ENCODE data around the gene CEP162.
"Not testable (repeated sequence)": the region's sequence is repeated elsewhere in the genome, so short reads cannot be mapped to it uniquely, and the experiment has no call there.

CEP162 gene

DNA sequence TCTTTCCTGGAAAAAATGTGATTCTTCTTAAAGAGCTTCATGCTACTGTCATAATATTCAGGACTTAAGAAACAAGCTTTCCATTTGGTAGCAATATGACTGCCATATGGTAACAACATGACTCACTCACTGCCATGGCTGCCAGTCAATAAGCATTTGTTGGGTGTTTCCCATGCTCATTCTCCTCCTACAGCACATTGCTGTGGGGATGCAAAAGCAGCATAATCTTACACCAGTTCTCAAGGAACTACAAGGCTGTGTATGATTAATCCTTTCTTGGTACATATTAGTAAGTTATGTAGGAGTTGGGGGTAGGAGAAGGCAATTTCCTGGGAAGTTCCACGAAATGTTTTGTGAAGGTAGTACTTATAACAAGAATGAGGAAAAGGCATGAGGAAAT, 76.7 kb downstream of the CEP162 start:
- DNase-seq, result no peak

DNA sequence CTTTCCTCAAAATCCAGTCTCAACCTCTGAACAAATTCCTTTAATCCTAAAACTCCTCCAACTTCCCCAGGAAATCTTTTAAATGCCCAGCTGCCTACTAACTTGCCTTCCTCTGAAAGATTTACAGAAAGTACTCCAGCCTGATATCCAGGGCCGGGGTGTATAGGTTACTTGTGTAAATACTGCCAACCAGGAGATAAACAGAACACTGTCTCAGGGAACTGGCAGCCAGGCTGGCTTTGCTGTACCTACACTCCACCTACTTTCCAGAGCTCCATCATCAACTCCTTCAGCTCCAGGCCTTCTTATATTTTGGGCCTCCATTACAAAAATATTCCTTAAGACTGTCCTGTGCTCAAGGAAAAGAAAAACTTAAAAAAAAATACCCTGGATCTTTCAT, 85.9 kb downstream of the CEP162 start:
- no peak for DNase-seq

DNA sequence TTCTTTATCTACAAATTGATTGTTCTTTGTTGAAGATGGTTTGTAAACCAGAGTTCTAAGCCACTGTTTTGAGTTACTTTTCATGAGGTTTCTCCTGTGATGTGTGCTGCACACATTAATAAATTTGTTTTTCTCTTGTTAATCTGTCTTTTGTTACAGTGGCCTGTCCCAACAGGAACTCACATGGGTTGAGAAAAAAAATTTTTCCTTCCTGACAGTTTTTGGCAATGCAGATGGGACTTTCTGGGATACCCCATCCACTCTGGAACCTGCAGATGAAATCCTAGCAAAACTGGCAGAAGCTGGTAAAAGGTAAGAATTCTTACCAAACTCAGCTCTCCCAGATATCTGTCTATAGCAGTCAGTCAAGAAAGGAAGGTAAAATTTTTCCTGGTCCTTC, 88.1 kb downstream of the CEP162 start:
- DNase-seq, result no peak

DNA sequence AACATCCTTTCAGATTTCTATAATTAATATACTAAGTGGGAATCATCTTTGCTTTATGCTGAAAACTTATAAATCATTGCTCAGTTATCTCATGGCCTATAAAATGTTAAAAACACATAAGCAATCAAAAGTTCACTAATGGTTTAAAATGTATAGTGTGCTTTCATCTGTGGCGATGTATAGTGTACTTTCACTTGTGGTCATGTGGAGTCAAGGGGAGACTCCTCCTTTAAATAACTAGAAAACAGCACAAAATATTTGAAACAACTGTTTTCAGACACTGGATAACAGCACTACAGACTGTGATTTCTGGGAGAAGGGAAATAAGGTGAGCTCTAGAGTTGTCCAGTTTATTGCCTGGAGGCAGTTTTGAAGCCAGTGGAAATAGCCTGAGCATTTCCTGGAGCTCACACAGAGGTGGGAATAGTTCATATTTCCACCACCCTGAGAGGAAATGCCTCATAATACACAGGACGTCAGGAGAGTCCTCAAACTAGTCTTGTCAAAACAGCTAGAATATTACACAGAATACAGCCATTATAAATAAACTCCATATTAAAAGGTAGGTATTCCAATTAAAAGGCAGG, 89.4 kb downstream of the CEP162 start:
- DNase-seq, result no peak

DNA sequence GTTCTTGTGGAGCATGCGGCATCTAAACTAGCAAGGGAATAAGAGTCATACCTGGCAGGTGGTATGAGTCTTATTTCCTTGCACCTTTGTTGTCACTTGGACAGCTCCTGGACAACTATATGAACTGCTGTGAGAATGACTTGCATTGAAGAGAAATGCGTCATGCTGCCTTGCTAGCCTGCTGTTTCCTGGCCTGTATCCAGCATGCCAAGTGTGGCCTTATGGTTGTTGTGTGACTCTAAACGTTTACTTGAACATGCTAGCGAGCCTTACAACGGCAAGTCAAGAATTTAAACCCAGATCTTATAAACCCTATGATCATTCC, 90.4 kb downstream of the CEP162 start:
- no peak for DNase-seq

DNA sequence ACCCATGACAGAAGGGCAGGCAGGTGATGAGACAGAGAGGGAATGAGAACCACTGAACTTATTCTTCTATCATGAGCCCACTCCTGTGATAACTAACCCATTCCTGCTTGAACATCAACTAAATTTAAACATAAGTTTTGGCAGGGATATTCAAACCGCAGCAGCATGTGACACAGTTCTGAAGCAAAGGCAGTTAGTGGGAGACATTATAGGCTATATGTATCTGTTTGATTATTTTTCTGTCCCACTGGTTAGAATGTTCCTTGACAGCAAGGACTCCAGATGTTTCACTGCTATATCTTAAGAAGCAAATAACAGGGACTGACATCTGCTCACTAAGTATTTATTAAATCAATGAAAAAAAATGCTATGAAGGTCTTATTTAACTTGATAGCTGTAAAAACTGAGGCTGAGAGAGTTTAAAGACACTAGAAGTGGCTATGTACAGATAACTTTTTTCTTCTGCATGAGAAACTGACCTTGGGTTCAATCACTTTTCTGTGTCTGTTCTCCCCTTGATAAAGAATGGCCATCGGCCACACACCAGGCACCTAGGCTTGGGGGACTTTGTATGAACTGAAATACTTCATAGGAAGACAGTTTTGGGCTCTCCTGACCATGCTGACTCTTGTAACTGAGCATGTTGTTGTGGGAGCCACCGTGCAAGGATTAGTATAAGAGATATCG, 90.9 kb downstream of the CEP162 start:
- DNase-seq, result no peak

DNA sequence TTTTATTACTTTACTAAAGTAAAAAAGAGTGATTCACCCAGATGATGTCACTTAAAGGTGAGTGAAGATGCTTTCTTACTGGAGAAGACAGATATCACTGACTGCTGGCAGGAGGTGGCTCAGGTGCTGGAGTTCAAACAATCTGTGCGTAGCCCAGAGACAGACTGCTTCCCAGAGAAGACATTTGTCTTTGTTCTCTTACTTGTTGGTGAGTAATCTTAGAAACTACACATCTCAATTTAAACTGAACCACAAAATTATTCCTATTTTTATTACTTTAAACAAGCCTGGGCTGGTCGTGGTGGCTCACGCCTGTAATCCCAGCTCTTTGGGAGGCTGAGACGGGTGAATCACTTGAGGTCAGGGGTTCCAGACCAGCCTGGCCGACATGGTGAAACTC, 92.2 kb downstream of the CEP162 start:
- DNase-seq, result no peak

DNA sequence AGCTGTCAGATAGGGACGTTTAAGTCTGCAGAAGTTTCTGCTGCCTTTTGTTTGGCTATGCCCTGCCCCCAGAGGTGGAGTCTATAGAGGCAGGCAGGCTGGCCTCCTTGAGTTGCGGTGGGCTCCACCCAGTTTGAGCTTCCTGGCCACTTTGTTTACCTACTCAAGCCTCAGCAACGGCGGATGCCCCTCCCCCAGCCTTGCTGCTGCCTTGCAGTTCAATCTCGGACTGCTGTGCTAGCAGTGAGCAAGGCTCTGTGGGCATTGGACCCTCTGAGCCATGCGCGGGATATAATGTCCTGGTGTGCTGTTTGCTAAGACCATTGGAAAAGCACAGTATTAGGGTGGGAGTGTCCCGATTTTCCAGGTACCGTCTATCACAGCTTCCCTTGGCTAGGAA, 94.1 kb downstream of the CEP162 start:
- not testable (repeated sequence) for DNase-seq

DNA sequence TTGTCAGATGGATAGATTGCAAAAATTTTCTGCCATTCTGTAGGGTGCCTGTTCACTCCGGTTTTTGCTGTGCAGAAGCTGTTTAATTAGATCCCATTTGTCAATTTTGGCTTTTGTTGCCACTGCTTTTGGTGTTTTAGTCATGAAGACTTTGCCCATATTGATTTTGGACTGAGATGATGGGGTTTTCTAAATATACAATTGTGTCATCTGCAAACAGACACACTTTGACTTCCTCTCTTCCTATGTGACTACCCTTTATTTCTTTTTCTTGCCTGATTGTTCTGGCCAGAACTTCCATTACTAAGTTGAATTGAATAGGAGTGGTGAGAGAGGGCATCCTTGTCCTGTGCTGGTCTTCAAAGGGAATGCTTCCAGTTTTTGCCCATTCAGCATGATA, 97.9 kb downstream of the CEP162 start:
- not testable (repeated sequence) for DNase-seq

DNA sequence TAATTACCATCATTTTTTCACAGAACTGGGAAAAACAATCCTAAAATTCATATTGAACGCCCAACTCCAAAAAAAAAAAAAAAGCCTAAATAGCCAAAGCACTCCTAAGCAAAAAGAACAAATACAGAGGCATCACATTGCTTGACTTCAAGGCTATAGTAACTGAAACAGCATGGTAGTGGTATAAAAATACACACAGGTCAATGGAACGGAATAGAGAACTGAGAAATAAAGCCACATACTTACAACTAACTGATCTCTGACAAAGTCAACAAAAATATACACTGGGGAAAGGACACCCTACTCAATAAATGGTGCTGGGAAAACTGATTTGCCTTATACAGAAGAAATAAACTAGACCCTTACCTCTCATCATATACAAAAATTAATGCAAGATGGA, 104.3 kb downstream of the CEP162 start:
- DNase-seq, result no peak

DNA sequence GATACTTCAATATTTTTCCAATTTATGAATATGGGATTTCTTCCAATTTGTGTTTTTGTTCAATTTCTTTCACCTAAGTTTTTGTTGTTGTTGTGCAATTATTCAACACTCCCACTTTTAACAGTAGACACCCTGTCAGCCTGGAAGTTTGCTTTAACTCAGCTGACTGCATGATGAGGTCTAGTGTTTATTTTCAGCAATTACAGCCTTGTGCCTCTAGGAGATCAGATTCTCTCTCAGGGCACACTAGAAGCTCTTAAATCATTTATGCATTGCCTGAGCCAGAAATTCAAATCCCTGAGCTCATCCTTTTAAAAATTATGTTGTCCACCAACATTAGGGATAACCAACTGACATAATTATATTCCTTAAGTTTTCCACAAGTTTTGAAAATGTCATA, 108.2 kb downstream of the CEP162 start:
- DNase-seq, result no peak

DNA sequence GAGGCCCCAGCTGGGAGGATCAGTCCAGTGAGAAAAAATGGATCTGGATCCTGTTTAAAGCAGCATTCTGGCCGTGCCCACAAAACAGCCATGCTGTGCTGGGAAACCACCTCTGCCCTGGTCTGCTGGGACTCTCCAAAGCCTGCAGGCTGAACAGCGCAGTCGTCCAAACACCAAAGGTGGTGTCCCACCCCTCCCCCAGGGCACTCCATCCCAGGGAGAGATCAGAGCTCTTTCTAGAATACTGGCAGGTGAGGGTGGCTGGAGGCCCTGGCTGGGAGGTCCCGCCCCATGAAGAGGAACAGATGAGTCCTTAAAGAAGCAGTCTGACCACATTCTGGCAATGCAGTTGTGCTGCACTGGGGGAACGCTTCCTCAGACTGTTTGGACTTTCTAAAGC, 109.3 kb downstream of the CEP162 start:
- DNase-seq, result no peak

DNA sequence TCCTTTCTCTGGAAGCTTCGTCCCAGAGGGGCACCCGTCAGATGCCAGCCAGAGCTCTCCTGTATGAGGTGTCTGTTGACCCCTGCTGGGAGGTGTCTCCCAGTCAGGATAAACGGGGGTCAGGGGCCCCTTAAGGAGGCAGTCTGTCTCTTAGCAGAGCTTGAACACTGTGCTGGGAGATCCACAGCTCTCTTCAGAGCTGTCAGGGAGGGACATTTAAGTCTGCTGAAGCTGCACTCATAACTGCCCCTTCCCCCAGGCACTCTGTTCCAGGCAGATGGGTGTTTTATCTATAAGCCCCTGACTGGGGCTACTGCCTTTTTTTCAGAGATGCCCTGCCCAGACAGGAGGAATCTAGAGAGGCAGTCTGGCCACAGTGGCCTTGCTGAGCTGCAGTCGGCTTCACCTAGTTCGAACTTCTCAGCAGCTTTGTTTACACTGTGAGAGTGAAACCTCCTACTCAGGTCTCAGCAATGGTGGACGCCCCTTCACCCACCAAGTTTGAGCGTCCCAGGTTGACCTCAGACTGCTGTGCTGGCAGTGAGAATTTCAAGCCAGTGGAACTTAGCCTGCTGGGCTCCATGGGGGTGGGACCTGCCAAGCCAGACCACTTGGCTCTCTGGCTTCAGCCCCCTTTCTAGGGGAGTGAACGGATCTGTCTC, 112.4 kb downstream of the CEP162 start:
- DNase-seq, result not testable (repeated sequence)

DNA sequence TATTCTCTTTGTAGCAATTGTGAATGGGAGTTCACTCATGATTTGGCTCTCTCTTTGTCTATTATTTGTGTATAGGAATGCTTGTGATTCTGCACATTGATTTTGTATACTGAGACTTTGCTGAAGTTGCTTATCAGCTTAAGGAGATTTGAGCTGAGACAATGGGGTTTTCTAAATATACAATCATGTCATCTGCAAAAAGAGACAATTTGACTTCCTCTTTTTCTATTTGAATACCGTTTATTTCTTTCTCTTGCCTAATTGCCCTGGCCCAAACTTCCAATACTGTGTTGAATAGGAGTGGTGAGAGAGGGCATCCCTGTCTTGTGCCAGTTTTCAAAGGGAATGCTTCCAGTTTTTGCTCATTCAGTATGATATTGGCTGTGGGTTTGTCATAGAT, 116.1 kb downstream of the CEP162 start:
- DNase-seq, result not testable (repeated sequence)

DNA sequence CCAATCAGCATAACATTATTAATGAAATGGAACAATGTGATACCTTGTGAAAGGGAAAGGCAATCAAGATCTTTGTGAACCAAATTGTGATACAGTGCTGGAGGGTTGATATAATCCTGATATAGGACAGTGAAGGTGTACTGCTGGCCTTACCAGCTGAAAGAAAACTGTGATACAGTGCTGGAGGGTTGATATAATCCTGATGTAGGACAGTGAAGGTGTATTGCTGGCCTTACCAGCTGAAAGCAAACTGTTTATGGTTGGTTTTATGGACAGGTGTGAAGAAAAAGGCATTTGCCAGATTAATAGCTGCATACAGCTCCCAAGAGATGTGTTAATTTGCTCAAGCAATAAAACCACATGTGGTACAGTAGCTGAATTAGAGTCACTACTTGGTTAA, 119.9 kb downstream of the CEP162 start:
- no peak for DNase-seq

DNA sequence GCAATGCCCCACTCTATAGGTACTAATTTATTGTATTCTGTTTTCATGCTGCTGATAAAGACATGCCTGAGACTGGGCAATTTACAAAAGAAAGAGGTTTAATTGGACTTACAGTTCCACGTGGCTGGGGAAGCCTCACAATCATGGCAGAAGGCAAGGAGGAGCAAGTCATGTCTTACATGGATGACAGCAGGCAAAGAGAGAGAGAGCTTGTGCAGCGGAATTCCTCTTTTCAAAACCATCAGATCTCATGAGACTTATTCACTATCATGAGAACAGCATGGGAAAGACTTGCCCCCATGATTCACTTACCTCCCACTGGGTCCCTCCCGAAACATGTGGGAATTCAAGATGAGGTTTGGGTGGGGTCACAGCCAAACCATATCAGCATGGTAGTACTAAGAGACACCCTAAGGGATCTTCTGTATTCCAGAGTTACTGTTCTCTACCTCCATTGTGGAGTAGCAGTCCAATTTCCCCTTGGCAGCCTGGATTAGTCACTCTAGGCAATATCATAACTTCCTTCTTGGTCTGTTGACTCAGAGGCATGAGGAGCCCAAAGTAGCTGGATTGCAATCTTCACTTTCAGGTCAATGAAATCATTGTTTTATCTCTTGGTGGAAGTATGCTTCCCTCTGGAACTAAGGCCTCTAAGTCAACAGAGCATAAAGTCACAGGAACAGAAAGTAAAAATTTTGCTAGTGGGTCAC, 122.1 kb downstream of the CEP162 start:
- not testable (repeated sequence) for DNase-seq

DNA sequence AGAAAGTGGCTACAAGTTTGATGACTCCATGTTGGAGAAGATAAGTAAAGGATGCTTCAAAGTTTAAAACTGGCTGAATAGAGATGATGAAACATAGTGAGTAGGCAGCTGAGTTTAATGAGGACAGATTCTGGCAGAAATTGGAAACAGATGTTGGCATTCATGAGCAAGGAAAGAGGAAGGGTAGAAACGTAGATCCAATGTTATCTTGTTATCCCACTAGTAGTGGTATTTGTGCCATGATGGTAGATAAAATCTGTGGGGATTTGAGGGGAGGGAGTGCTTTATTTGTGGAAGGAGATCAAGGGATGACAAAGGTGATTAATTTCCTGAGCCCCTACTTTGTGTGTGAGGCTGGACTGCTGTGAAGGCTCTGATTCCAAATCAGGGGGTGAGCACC, 124.4 kb downstream of the CEP162 start:
- no peak for DNase-seq

DNA sequence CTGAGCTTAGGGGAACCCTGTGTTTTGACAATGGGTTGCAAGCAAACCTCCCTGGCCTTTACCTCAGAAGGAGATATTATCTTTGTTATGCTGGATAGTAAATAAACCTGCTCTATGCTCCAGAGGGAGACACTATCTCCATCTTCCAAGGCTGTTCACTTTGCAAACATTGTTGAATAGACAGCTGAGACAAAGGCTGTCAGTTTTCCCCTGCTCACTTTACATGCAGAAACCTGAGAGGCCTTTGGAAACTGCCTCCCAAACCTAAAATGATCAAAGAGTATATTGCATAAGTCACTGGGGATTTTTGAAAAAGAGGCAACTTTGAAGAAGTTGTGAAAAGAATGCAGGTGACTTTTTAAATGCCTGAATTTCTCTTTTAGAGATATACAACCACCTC, 132.3 kb downstream of the CEP162 start:
- DNase-seq, result no peak

DNA sequence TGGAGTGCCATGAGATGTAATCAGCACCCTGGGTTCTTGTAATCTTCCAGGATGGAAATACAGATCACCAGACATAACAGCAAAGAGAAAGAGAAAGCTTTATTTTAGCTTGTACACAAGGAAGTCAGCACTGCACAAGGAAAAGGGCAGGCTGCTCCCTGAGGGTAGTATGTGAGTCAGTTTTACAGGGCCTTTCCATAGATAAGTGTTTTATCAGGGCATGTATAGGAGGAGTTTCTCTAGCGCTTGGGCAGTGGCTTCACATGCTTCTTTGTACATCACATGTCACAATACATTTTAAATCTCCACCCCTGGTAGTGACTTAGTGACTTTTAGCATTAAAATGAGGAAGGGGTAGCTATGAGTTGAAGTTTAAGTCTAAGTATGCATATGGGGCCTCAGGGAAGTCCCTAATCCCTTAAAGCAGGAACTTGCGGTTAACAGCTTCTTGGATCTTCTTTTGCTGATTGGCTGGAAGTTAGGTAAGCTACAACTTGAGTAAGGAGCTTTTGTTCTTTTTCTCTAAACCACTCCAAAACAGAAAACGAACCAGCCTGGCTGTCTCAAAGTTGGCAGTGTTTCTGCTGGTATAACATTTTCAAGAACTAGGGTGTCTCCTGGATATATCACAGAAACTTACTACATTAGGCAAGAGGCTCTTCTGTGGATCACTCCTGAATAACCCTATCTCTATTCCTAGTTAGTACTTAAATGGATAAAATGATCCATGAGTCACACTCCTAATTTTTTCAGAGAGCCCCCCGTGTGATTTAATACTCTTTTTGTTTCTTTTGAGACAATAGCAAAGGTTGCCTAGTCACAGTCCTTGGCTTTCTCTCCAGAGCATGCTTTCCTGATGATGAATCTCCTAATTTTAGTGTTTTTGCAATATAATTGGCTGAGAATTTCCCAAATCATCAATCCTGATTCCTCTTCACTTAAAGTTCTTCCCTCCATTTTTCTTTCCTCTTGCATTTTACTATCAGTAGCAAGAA, 133.7 kb downstream of the CEP162 start:
- DNase-seq, result no peak

DNA sequence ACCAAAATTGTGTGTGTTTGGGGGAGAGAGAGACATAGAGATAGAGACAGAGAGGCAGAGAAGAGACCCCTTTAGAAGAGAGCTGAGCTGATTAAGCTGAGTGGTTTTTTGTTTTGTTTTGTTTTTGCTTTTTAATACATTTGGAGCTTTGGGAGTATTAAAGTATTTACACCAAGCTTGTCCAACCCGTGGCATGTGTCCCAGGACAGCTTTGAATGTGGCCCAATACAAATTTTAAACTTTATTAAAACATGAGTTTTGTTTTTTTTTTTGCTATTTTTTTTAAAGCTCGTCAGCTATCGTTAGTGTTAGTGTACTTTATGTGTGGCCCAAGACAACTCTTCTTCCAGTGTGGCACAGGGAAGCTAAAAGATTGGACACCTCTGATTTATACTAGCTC, 137.9 kb downstream of the CEP162 start:
- no peak for DNase-seq

DNA sequence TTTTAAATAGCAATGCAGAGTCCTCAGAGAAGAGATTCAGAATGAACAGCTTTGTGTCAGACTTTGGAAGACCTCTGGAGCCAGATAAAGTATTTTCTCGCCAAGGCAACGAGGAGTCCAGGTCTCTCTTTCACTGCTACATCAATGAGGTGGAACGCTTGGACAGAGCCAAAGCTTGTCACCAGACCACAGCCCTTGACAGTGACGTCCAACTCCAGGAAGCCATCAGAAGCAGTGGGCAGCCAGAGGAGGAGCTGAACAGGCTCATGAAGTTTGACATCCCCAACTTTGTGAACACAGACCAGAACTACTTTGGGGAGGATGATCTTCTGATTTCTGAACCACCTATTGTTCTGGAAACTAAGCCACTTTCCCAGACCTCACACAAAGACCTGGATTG, 138.4 kb downstream of the CEP162 start:
- DNase-seq, result no peak

DNA sequence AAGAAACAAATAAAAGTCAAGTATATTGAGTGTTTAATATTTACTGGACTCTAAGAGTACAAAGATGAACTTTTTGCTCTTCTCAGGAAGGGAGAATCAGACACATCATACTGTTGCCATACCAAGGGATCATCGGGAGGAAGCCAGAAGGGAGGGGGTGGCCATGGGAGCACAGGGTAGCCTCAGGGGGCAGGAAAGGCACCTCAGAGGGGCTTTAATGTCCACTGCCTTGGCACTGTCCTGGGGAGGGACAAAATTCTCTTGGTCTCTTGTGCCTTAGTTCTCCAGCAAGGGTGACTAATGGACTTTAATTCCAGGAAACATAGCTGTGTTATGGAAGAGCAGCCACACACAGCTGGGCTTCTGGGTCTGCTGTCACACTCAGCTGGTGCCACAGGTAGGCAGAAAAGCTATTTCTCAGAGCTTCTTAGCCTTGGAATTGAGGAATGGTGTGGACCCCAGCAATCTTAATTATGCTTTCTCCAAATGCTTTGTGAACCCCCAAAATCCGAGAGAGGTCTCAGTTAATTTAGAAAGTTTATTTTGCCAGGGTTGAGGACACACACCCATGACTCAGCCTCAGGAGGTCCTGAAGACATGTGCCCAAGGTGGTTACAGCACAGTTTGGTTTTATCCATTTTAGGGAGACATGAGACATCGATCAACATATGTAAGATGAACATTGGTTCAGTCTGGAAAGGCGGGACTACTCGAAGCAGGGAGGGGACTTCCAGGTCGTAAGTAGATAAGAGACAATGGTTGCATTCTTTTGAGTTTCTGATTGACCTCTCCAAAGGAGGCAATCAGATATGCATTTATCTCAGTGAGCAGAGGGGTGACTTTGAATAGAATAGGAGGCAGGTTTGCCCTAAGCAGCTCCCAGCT, 140.7 kb downstream of the CEP162 start:
- no peak for DNase-seq
